OCI-LY7 (cell line): ENCODE results near the gene CTBP2.

Experiments used
- CTCF ChIP-seq: fragments of 200-600 bp; sonication (generic); conservative IDR thresholded peaks from 2 replicates; pipeline ENCODE4 v1.5.1; 2014; ENCODE audit warnings: mild to moderate bottlenecking, antibody characterized with exemption, low read length, moderate library complexity, mixed read lengths
- EZH2phosphoT487 ChIP-seq: fragments of 200-600 bp; sonication (generic); IDR thresholded peaks from 2 replicates; pipeline ENCODE4 v1.6.1; 2018; ENCODE audit warnings: low read depth, borderline replicate concordance, mild to moderate bottlenecking, mixed run types, antibody characterized with exemption, low read length, moderate library complexity, mixed read lengths

- TF ChIP-seq CTCF (no peak), EZH2phosphoT487 (no peak)
Observed at GRCh38 chr10:124974131-124974530, 186.2 kb downstream of the CTBP2 start.
